ENCODE measurements around the gene MLF2.

The MLF2 gene

GRCh38 chr12:6783828-6784227 is 30.9 kb upstream of the MLF2 start:
- TF ChIP-seq, protein P1, sequence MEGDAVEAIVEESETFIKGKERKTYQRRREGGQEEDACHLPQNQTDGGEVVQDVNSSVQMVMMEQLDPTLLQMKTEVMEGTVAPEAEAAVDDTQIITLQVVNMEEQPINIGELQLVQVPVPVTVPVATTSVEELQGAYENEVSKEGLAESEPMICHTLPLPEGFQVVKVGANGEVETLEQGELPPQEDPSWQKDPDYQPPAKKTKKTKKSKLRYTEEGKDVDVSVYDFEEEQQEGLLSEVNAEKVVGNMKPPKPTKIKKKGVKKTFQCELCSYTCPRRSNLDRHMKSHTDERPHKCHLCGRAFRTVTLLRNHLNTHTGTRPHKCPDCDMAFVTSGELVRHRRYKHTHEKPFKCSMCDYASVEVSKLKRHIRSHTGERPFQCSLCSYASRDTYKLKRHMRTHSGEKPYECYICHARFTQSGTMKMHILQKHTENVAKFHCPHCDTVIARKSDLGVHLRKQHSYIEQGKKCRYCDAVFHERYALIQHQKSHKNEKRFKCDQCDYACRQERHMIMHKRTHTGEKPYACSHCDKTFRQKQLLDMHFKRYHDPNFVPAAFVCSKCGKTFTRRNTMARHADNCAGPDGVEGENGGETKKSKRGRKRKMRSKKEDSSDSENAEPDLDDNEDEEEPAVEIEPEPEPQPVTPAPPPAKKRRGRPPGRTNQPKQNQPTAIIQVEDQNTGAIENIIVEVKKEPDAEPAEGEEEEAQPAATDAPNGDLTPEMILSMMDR (conservative IDR thresholded peaks at IDR 0.05), result no peak
- TF ChIP-seq ZFX (IDR thresholded peaks at IDR 0.05), result no peak
- no peak overlapping the region for H3K27ac ChIP-seq

- H3K27ac ChIP-seq, result no peak overlapping the region
- no peak for TF ChIP-seq ZFX (IDR thresholded peaks at IDR 0.05)
- TF ChIP-seq, protein P1 (conservative IDR thresholded peaks at IDR 0.05), result no peak
These were observed 30.1 kb upstream of the MLF2 start for GRCh38 chr12:6782850-6783566.

GRCh38 chr12:6782119-6782518 is 29.2 kb upstream of the MLF2 start:
- TF ChIP-seq, protein P1 (conservative IDR thresholded peaks at IDR 0.05), result no peak
- no peak for TF ChIP-seq ZFX (IDR thresholded peaks at IDR 0.05)
- no peak overlapping the region for H3K27ac ChIP-seq

GRCh38 chr12:6780573-6780972 is 27.6 kb upstream of the MLF2 start:
- H3K27ac ChIP-seq, result peak overlapping the region; percentile 94
- no peak for TF ChIP-seq ZFX (IDR thresholded peaks at IDR 0.05)
- TF ChIP-seq, protein P1 (conservative IDR thresholded peaks at IDR 0.05), result no peak

DNA sequence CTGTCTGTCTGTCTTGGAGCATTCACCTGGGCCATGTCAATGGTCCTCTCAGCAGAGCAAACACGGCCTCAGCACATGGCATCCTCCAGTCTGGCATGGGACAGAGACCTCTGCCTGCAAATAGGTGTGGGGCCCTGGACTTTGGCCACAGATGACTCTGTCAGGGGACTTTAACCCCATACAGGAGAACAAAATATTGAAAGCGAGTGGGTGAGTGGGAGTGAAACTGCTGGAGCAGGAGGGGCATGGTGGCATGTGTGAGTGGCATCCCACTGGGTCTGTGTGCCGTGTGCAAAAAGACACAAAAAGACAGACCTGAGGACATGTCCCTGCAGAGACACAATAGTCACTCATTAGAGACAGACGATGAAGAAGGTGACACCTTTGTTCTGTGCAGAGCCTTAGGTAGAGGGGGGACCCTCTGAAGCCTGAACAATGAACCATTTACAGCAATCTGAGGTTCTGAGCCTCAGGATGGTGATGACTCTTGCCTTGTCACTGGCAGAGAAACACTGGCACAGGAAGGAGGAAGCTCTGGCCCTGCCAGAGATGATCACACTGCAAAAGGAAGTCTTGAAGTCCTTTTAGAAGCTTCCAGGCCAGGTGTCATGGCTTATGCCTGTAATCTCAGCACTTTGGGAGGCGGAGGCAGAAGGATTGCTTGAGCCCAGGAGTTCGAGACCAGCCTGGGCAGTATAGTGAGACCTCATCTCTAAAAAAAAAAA is 26.9 kb upstream of the MLF2 start:
- TF ChIP-seq, protein P1 (conservative IDR thresholded peaks at IDR 0.05), result no peak
- no peak for TF ChIP-seq ZFX (IDR thresholded peaks at IDR 0.05)
- peak overlapping the region; percentile 94 for H3K27ac ChIP-seq

GRCh38 chr12:6778574-6779550 is 25.9 kb upstream of the MLF2 start:
- TF ChIP-seq, protein P1 (conservative IDR thresholded peaks at IDR 0.05), result peak; percentile 98
- TF ChIP-seq ZFX (IDR thresholded peaks at IDR 0.05), result 0 out of 2 replicates have a peak, but pooled peaks have one; percentile 19
- H3K27ac ChIP-seq, result peak overlapping the region; percentile 94
